ENCODE measurements around the gene GSC. TPM values are rescaled to one million over a fixed set of nuclear protein-coding genes. Genes with fewer than 3 reads are reported as not detected.

Gene GSC
- total RNA-seq, 1 donor: 9.4 TPM

DNA sequence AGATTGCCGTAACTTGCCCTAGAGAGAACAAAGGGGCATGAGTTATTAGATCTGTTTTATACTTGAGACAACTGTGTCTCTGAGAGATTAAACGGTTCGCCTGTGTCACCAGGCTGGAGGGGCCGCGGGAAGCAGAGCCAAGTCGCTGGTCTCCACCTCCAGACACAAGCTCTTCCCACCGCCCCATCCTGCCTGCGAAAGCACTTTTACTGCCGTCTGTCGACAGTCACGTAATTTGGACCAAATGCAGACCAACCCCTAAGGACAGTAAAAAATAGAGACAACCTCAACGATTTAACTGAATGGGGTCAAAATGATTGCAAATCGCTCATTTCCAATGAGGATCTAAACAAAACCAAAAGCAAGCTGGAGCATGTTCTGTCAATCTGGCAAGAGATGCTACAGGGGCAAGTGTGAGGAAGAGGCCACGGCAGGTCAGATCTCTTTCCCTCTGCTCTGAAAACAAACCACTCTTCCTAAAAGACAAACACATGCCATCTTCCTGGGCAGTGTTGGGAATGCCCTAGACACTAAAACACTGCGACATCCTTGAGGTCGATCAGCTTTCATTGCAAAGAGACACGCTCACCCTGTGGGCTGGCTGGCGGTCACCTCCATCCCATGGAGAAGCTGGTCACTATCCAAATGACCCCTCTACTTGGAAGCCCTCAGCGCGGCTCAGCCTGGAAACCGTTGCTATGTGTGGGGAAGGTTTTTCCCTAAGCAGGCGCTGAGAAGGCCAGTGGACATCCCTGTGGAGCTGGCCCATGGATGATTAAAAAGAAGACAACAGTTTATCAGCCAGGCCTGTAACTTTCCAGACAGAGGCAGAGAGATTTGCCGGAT lies 17.1 kb downstream of the GSC start:
- Histone ChIP-seq H3K9me3 (ENCODE audit: low read depth, low read length) (no peaks in the 10 kb centered on the region), H3K27ac (ENCODE audit: low read depth, low read length) (no peak overlapping the region), H3K36me3 (ENCODE audit: insufficient read depth, low read length) (no peaks in the 10 kb centered on the region), H2AFZ (ENCODE audit: low read length) (peak overlapping the region; percentile 35), H3K79me2 (ENCODE audit: insufficient read depth, low read length) (no peaks in the 10 kb centered on the region), H4K20me1 (ENCODE audit: insufficient read depth, low read length) (no peaks in the 10 kb centered on the region), H3K4me3 (ENCODE audit: insufficient read depth, low read length) (peak overlapping the region; percentile 7), H3K4me2 (ENCODE audit: insufficient read depth, low read length) (peak overlapping the region; percentile 30), H3K27me3 (ENCODE audit: insufficient read depth, low read length) (peaks cover 26% of the 10 kb centered on the region), H3K4me1 (ENCODE audit: insufficient read depth, low read length) (no peaks in the 10 kb centered on the region)
- TF ChIP-seq, protein P1, sequence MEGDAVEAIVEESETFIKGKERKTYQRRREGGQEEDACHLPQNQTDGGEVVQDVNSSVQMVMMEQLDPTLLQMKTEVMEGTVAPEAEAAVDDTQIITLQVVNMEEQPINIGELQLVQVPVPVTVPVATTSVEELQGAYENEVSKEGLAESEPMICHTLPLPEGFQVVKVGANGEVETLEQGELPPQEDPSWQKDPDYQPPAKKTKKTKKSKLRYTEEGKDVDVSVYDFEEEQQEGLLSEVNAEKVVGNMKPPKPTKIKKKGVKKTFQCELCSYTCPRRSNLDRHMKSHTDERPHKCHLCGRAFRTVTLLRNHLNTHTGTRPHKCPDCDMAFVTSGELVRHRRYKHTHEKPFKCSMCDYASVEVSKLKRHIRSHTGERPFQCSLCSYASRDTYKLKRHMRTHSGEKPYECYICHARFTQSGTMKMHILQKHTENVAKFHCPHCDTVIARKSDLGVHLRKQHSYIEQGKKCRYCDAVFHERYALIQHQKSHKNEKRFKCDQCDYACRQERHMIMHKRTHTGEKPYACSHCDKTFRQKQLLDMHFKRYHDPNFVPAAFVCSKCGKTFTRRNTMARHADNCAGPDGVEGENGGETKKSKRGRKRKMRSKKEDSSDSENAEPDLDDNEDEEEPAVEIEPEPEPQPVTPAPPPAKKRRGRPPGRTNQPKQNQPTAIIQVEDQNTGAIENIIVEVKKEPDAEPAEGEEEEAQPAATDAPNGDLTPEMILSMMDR (IDR thresholded peaks at IDR 0.05; ENCODE audit: extremely low read depth, low read depth, low read length): no peak
- no peak for DNase-seq (ENCODE audit: insufficient read length, low spot score, missing footprints)

DNA sequence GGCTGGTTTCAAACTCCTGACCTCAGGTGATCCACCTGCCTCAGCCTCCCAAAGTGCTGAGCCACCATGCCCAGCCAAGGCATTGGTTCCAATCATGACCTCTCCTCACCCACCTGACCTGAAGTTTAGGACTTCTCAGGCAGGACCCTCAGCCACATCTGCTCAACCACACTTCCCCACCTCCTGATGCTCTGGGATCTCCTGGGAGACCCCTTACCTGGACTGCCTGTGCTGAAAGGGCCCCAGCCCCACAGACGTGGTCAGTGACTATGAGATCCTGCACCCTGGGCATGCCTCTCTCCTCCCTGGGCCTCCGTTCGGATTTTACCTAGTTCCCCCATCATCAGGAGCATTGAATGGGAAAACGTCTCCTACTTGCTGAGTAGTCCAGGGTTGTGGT lies 18.0 kb downstream of the GSC start:
- Histone ChIP-seq H3K27ac (ENCODE audit: low read depth, low read length) (no peak overlapping the region), H3K4me3 (ENCODE audit: insufficient read depth, low read length) (no peak overlapping the region), H2AFZ (ENCODE audit: low read length) (no peak overlapping the region)

DNA sequence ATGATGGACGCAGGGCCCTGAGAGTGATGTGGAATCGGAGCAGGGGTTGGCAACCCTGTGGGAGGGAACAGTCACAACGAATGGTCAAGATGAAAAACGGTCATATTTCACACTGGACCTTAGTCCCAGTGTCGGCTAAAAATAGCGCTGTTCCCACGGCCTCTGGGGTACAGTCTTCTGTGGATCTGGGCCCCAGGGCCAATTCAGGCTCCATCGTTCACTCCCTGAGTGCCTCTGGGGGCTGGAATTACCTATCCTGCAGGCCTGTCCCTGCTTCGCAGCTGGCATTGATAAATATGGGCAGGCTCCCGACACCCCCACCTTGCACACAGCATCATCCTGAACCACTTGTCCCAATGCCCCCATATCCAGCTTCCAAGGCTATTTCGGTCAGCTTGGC lies 18.6 kb downstream of the GSC start:
- no peaks in the 10 kb centered on the region for H3K36me3 ChIP-seq (ENCODE audit: insufficient read depth, low read length)
- H3K9me3 ChIP-seq (ENCODE audit: low read depth, low read length): no peaks in the 10 kb centered on the region
- no peak overlapping the region for H3K27ac ChIP-seq (ENCODE audit: low read depth, low read length)
- no peak for DNase-seq (ENCODE audit: insufficient read length, low spot score, missing footprints)
- H3K4me3 ChIP-seq (ENCODE audit: insufficient read depth, low read length): no peak overlapping the region
- H2AFZ ChIP-seq (ENCODE audit: low read length): no peak overlapping the region
- no peak overlapping the region for H3K4me2 ChIP-seq (ENCODE audit: insufficient read depth, low read length)
- TF ChIP-seq, protein P1 (IDR thresholded peaks at IDR 0.05; ENCODE audit: extremely low read depth, low read depth, low read length): no peak
- H3K79me2 ChIP-seq (ENCODE audit: insufficient read depth, low read length): no peaks in the 10 kb centered on the region
- no peaks in the 10 kb centered on the region for H3K4me1 ChIP-seq (ENCODE audit: insufficient read depth, low read length)
- H3K27me3 ChIP-seq (ENCODE audit: insufficient read depth, low read length): peaks cover 26% of the 10 kb centered on the region
- H4K20me1 ChIP-seq (ENCODE audit: insufficient read depth, low read length): no peaks in the 10 kb centered on the region

More for the DNA sequence above, 18.0 kb downstream of the GSC start:
- TF ChIP-seq, protein P1 (IDR thresholded peaks at IDR 0.05; ENCODE audit: extremely low read depth, low read depth, low read length): no peak
- H3K9me3 ChIP-seq (ENCODE audit: low read depth, low read length): no peaks in the 10 kb centered on the region
- no peak for DNase-seq (ENCODE audit: insufficient read length, low spot score, missing footprints)
- no peaks in the 10 kb centered on the region for H3K36me3 ChIP-seq (ENCODE audit: insufficient read depth, low read length)
- H4K20me1 ChIP-seq (ENCODE audit: insufficient read depth, low read length): no peaks in the 10 kb centered on the region
- peaks cover 26% of the 10 kb centered on the region for H3K27me3 ChIP-seq (ENCODE audit: insufficient read depth, low read length)
- no peaks in the 10 kb centered on the region for H3K4me1 ChIP-seq (ENCODE audit: insufficient read depth, low read length)
- peak overlapping the region; percentile 30 for H3K4me2 ChIP-seq (ENCODE audit: insufficient read depth, low read length)
- no peaks in the 10 kb centered on the region for H3K79me2 ChIP-seq (ENCODE audit: insufficient read depth, low read length)

DNA sequence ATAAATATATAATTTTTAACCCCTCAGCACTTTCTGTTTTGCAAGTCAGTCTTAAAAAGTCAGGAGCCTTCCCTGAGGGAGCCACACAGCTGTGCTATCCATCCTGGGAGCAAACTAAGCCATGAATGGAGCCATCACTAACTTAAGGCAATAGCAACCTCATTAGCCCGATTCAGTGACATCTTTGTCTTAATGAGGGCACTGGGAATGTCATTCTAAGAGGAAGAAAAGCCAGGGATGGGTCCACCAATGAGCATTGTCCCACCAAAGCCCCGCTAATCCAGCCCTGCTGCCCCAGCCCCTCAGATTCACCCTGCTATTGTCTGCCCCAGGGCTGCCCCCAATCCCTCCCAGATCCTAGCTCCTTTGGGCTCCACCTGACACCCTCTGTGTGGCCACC lies 19.5 kb downstream of the GSC start:
- TF ChIP-seq, protein P1 (IDR thresholded peaks at IDR 0.05; ENCODE audit: extremely low read depth, low read depth, low read length): no peak
- no peak overlapping the region for H3K4me2 ChIP-seq (ENCODE audit: insufficient read depth, low read length)
- H3K27ac ChIP-seq (ENCODE audit: low read depth, low read length): no peak overlapping the region
- no peaks in the 10 kb centered on the region for H4K20me1 ChIP-seq (ENCODE audit: insufficient read depth, low read length)
- no peaks in the 10 kb centered on the region for H3K4me1 ChIP-seq (ENCODE audit: insufficient read depth, low read length)
- peaks cover 26% of the 10 kb centered on the region for H3K27me3 ChIP-seq (ENCODE audit: insufficient read depth, low read length)
- no peaks in the 10 kb centered on the region for H3K9me3 ChIP-seq (ENCODE audit: low read depth, low read length)
- no peaks in the 10 kb centered on the region for H3K36me3 ChIP-seq (ENCODE audit: insufficient read depth, low read length)
- no peaks in the 10 kb centered on the region for H3K79me2 ChIP-seq (ENCODE audit: insufficient read depth, low read length)
- DNase-seq (ENCODE audit: insufficient read length, low spot score, missing footprints): no peak
- no peak overlapping the region for H2AFZ ChIP-seq (ENCODE audit: low read length)
- no peak overlapping the region for H3K4me3 ChIP-seq (ENCODE audit: insufficient read depth, low read length)
